NOMO-1 (cell line): Measurements from ENCODE around the gene NACAD.

ENCODE experiments used
- DNase-seq, 2 experiments: peaks; one replicate each; lab custom pipeline; 2025; ENCODE audit not compliant: unreplicated experiment in 2 of 2; lab: John Stamatoyannopoulos, UW

The NACAD gene

GRCh38 chr7:45088821-45089340, at the start of gene NACAD:
Gene NACAD (minus strand): TSS chr7:45088969. CDS start chr7:45088894, 75 bp downstream.
- DNase-seq, result no peak

- peak; percentile 68 to 82 for DNase-seq
Observed at GRCh38 chr7:45136106-45137060, 47.6 kb upstream of the NACAD start.

GRCh38 chr7:45133877-45134276, 45.1 kb upstream of the NACAD start:
- DNase-seq, result no peak

DNA sequence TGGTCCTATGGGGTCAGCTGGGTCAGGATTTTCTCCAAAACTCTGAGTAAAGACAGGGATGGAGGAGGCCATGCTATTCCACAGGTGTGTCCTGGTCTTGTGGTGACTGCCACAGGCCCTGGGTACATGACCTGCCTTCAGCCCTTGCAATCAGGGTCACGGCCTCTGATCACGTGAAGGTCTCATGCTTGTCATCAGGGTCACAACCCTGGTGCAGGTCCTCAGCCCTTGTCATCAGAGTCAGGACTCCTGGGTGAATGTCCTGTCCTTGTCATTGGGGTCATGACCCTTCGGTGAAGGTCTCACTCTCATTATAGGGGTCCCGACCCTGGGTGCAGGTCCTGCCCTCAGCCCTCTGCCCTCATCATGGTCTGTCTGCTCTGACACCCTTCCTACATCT, 44.6 kb upstream of the NACAD start:
- DNase-seq, result no peak

DNA sequence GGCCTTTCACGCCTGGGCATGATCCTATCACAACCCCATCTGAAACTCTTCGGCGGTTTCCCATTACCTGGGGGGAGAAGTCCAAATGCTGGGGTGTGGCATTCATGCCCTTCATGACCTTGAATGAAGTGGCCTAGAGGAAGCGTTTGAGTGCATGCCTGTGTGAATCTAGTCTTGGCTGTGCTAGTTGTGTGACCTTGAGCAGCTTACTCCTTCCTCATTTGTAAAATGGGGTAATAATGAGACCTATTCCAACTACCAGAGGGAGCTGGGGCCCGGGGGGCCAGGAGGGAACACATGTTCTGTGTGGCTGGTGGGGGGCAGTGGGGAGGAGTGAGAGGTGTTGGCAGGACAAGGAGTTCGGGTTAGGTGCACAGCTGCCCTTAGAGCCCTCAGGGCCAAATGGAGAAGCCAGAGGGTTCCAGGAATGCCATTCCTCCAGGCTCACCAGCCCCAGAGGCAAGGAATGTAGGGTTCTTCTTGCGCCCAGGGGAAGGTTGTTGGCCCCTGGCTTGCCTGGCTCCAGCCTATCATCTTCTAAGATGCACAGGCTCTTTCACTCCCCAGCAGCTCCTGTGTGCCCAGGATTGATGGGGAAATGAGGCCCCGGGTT, 44.0 kb upstream of the NACAD start:
- peak in 1 of 2 experiments; percentile 5 for DNase-seq

DNA sequence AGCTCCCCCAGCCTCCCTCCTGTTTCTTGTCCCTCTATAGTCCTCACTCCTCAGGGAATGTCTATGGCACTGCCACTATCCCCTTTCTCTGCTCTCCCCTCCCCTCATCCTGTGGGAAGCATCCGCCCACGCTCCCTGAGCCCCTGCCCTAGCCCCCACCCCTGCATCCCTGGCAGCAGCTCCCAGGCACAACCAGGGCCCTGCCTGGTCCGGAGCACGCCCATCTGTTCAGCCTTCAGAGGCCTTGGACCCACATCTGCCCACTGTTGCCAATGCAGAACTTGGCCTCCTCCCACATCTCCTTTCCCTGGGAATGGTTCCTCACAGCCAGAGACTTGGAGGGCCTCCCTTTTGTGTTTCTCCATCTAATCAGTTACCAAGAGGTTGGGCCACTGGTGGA, 43.1 kb upstream of the NACAD start:
- no peak for DNase-seq

- no peak for DNase-seq
Observed at GRCh38 chr7:45130910-45131309, 42.1 kb upstream of the NACAD start.

DNA sequence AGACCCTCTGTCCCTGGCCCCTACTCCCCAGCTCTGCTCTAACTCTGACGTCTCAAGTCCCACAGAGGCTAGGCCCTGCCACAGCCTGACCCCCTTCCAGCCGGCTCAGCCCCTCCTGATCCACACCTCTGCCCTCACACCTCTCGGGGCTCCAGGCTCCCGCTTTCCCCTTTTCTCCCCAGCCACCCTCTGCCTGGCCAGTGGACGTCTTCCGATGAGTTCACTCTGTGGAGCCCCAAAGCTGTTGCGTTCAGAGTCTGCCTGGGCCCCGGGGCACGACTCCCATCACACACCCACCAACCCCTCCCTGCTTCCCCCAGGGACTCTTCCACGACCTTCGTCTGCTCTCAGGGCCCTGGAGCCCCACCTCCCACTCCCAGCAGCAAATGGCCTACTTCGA, 41.1 kb upstream of the NACAD start:
- DNase-seq, result no peak

DNA sequence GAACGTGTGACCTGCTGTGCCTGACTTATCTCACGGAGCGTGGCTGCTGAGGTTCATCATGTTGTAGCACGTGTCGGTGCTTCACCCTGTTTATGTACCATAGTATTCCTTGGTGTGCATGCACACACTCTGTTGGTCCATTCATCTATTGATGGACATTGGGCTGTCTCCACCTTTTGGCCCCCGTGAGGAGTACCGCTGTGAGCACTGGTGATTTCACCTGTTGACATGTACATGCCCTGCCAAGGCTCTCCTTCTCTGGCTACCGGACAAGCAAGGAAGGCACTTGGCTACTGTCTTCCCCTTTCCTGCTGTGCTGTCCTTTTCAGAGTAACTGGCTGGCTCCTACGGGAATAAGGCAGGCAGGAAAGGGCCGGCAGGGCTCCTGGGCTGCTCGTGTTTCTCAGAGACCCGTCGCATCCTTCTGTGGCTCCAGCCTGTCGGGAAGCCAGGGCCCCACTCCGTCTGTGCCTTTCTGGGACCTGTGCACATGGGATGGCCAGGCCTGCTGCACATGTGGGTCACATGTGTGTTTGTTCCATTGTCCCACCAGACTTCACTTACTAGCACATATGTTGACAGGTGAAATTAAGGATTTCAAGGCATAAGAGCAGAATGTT, 40.5 kb upstream of the NACAD start:
- no peak for DNase-seq

GRCh38 chr7:45126920-45127319, 38.2 kb upstream of the NACAD start:
- no peak for DNase-seq

DNA sequence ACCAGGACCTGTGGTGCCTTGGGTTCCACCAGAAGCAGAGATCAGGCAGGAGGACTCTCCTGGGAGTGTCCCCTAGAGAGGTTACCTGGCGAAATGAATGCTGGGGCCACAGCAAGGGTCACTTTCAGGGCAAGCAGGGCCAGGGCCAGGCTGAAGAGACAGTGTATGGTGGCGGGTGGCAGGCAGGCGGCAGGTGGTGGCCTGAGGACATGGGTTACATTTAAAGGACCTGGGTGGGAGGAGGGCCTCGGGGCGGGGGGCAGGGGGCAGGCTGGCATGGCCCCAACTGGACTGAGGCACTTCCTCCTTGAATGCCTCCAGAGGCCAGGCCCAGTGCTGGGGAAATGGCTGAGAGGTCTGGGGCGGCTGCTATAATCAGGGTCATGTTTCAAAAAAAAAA, 37.4 kb upstream of the NACAD start:
- no peak for DNase-seq

DNA sequence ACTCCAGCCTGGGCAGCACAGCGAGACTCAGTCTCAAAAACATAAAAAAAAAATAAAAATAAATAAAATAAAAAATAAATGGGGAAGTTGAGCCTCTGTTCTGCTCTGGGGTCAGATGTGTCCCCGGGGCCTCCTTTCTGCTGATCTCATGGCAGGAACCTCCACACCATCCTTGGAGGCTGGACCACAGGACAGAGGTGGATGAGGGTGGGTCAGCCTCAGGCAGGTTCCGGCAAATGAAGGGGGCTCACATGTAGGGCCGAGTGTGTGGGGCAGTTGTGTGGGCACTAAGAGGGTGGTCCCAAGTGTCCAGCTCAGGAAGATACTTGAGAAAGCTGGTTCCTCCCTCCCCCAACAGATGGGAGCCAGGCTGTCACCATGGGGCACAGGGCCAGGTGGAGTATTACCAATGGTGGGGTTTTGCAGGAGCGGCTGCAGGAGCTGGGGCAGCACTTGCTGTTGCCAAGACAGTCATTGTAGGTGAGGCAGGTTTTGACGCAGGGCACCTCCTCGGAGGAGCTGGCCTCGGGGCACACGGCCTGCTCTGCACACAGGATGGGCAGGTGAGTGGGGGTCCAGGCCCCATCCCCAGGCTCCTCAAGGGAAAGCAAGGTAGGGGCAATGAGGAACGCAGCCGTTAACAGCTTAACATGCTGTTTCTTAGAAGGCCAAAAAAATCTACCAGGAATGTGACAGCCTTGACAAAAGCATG, 36.6 kb upstream of the NACAD start:
- no peak for DNase-seq

- DNase-seq, result no peak
Observed at GRCh38 chr7:45123913-45124710, 35.3 kb upstream of the NACAD start.

GRCh38 chr7:45122975-45123860, 34.4 kb upstream of the NACAD start:
- DNase-seq, result no peak

DNA sequence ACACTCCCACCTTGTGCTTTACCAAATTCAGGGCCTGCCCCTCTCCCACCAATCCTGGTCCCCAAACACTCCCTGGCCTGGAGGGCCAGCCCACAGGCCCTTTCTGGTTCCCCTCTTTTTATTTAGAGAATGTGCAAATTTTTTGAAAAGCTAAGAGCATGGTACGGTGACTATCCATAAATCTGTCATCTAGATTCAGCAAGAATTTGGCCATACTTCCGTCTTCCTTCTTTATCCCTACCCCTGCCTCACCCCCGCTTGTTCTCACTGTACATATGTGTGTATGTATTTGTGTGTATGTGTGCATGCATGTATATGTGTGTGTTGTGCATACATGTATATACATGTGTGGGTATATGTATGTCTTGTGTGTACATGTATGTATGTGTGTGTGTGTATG, 30.8 kb upstream of the NACAD start:
- peak; percentile 22 to 35 for DNase-seq

DNA sequence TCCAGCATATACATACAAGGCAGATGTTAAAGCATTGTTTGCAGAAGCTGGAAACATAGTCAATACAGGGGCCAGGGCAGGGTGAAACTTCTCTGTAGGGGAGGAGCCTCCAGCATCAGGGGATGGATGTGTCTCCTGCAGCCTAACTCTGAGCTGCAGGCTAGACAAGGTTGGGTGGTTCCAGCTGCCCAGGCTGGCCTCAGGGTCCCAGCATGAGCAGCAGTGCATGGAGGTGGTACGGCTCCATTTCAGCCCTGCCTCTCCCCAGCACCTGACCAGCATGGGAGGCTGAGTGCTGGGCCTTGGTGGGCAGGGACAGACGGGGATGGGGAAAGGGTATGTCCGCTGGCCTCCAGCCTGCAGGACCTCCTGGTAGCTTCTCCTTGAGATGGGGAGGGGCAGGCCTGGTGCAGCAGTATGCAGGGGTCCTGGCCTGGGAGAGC, 30.1 kb upstream of the NACAD start:
- no peak for DNase-seq

- no peak for DNase-seq
Observed at GRCh38 chr7:45118292-45118691, 29.5 kb upstream of the NACAD start.

- DNase-seq, result no peak
Observed at GRCh38 chr7:45117582-45117981, 28.8 kb upstream of the NACAD start.

- DNase-seq, result no peak
Observed at GRCh38 chr7:45116048-45116447, 27.3 kb upstream of the NACAD start.
